IMR-90 (cell line): ENCODE results near the gene GSDMA. TPM values are rescaled to one million over a fixed set of nuclear protein-coding genes. Genes with fewer than 3 reads are reported as not detected.

Experiments
- ATAC-seq: fragments of 200-7000 bp; cut with Tn5 transposase; 2 replicates; pipeline ENCODE4 v1.9.1; 2020; ENCODE audit warnings: low read depth, mild to moderate bottlenecking, moderate library complexity
- BruUV-seq: library from RNA; stranded (reverse); fragments of 400-500 nt; replicated peaks from 2 replicates; lab custom pipeline; 2021; lab: Mats Ljungman, UMichigan
- CTCF ChIA-PET: fragments of 300-600 bp; formaldehyde crosslinking; extraction: SDS; loops from one replicate; lab custom pipeline; 2021; ENCODE audit warnings: antibody characterized with exemption; lab: Yijun Ruan, JAX
- POLR2A ChIA-PET: fragments of 300-600 bp; sonication (Branson Sonifier 250); formaldehyde crosslinking; loops from one replicate; lab custom pipeline; 2022; ENCODE audit warnings: antibody characterized with exemption; ENCODE audit not compliant: unreplicated experiment; lab: Charles Lee
- DNase-seq: peaks from one replicate; pipeline ENCODE4 v3.0.0; 2013
- H2AFZ ChIP-seq: replicated peaks from 2 replicates; pipeline ENCODE3; 2013; ENCODE audit warnings: low read length, mild to moderate bottlenecking; ENCODE audit not compliant: poor library complexity
- H2AK5ac ChIP-seq: 2 replicates; pipeline ENCODE4 v1.6.1; 2013; ENCODE audit warnings: low read depth, low read length, inconsistent platforms
- H2AK9ac ChIP-seq: replicated peaks from 2 replicates; pipeline ENCODE3; 2013; ENCODE audit warnings: mild to moderate bottlenecking, low read depth, low read length, moderate library complexity; ENCODE audit not compliant: poor library complexity
- H2BK120ac ChIP-seq: 2 replicates; pipeline ENCODE4 v1.6.1; 2013; ENCODE audit warnings: low read depth, low read length, inconsistent platforms
- H2BK15ac ChIP-seq: 3 replicates; pipeline ENCODE4 v1.6.1; 2013; ENCODE audit warnings: low read depth, low read length, inconsistent platforms
- H2BK20ac ChIP-seq: 2 replicates; pipeline ENCODE4 v1.6.1; 2013; ENCODE audit warnings: low read depth, mild to moderate bottlenecking, inconsistent platforms, low read length, moderate library complexity
- H2BK5ac ChIP-seq: 2 replicates; pipeline ENCODE4 v1.6.1; 2013; ENCODE audit warnings: mild to moderate bottlenecking, low read depth, low read length, inconsistent platforms; ENCODE audit not compliant: poor library complexity, severe bottlenecking
- H3K14ac ChIP-seq: replicated peaks from 2 replicates; pipeline ENCODE4 v1.6.1; 2013; ENCODE audit warnings: low read depth, low read length, inconsistent platforms
- H3K18ac ChIP-seq: 2 replicates; pipeline ENCODE4 v1.6.1; 2013; ENCODE audit warnings: low read depth, low read length, control low read depth
- H3K23ac ChIP-seq: 2 replicates; pipeline ENCODE4 v1.6.1; 2013; ENCODE audit warnings: low read depth, low read length, inconsistent platforms
- H3K27ac ChIP-seq: 2 replicates; pipeline ENCODE4 v1.5.1; 2013; ENCODE audit warnings: mild to moderate bottlenecking, control low read depth, low read length; ENCODE audit not compliant: insufficient read depth
- H3K27me3 ChIP-seq: 2 replicates; pipeline ENCODE4 v1.6.1; 2013; ENCODE audit warnings: low read length; ENCODE audit not compliant: control insufficient read depth, insufficient read depth
- H3K36me3 ChIP-seq: 2 replicates; pipeline ENCODE4 v1.6.1; 2013; ENCODE audit warnings: low read length, mixed read lengths; ENCODE audit not compliant: control insufficient read depth, insufficient read depth
- H3K4ac ChIP-seq: 2 replicates; pipeline ENCODE4 v1.6.1; 2013; ENCODE audit warnings: low read depth, low read length, inconsistent platforms
- H3K4me1 ChIP-seq: 2 replicates; pipeline ENCODE4 v1.6.1; 2013; ENCODE audit warnings: low read length, mixed read lengths; ENCODE audit not compliant: control insufficient read depth, insufficient read depth
- H3K4me2 ChIP-seq: 2 replicates; pipeline ENCODE4 v1.6.1; 2013; ENCODE audit warnings: low read depth, mild to moderate bottlenecking, control low read depth, low read length, moderate library complexity
- H3K4me3 ChIP-seq: 2 replicates; pipeline ENCODE4 v1.5.1; 2013; ENCODE audit warnings: low read depth, mild to moderate bottlenecking, control low read depth, low read length, moderate library complexity; ENCODE audit not compliant: insufficient read depth
- H3K56ac ChIP-seq: 2 replicates; pipeline ENCODE4 v1.6.1; 2013; ENCODE audit warnings: low read length, inconsistent platforms; ENCODE audit not compliant: insufficient read depth; ENCODE audit errors: extremely low read depth
- H3K79me1 ChIP-seq, 2 experiments: 2 replicates each; pipeline ENCODE4 v1.6.1; 2013; ENCODE audit warnings: low read length in 2 of 2, inconsistent platforms in 1 of 2, low read depth in 1 of 2
- H3K9ac ChIP-seq: 2 replicates; pipeline ENCODE4 v1.6.1; 2013; ENCODE audit warnings: low read depth, low read length, control low read depth
- H3K9me1 ChIP-seq: 2 replicates; pipeline ENCODE4 v1.6.1; 2013; ENCODE audit warnings: low read length, inconsistent platforms; ENCODE audit not compliant: insufficient read depth
- H3K9me3 ChIP-seq: 2 replicates; pipeline ENCODE4 v1.6.1; 2013; ENCODE audit warnings: low read length; ENCODE audit not compliant: control insufficient read depth, insufficient read depth
- H4K20me1 ChIP-seq: 2 replicates; pipeline ENCODE4 v1.6.1; 2013; ENCODE audit warnings: low read length, inconsistent platforms; ENCODE audit not compliant: insufficient read depth
- H4K5ac ChIP-seq: 2 replicates; pipeline ENCODE4 v1.6.1; 2013; ENCODE audit warnings: mild to moderate bottlenecking, low read depth, low read length, control low read depth
- H4K8ac ChIP-seq, 2 experiments: 2 replicates each; pipeline ENCODE4 v1.6.1; 2013; ENCODE audit warnings: low read depth in 2 of 2, low read length in 2 of 2, control low read depth in 1 of 2, inconsistent platforms in 1 of 2
- H4K91ac ChIP-seq: 2 replicates; pipeline ENCODE4 v1.6.1; 2013; ENCODE audit warnings: low read depth, low read length, inconsistent platforms; ENCODE audit not compliant: insufficient read depth
- BHLHE40 ChIP-seq: fragments of 150-350 bp; IDR thresholded peaks from 2 replicates; pipeline ENCODE4 v1.6.1; 2016; ENCODE audit warnings: mild to moderate bottlenecking, low read depth, low read length
- CEBPB ChIP-seq: IDR thresholded peaks from 2 replicates; pipeline ENCODE4 v1.6.1; 2012; ENCODE audit warnings: low read depth, low read length, improper control_type of control experiment
- CHD1 ChIP-seq: IDR thresholded peaks from 2 replicates; pipeline ENCODE4 v1.6.1; 2012; ENCODE audit warnings: low read depth, low read length, improper control_type of control experiment
- FOS ChIP-seq: fragments of 150-350 bp; IDR thresholded peaks from 2 replicates; pipeline ENCODE4 v1.6.1; 2016; ENCODE audit warnings: low read depth, low read length
- MAFK ChIP-seq: IDR thresholded peaks from 2 replicates; pipeline ENCODE4 v1.6.1; 2012; ENCODE audit warnings: low read depth, low read length, improper control_type of control experiment
- MAZ ChIP-seq: IDR thresholded peaks from 2 replicates; pipeline ENCODE4 v1.6.1; 2012; ENCODE audit warnings: low read depth, mild to moderate bottlenecking, low read length, improper control_type of control experiment, moderate library complexity, borderline replicate concordance
- NFE2L2 ChIP-seq: fragments of 150-350 bp; IDR thresholded peaks from 2 replicates; pipeline ENCODE4 v1.6.1; 2016; ENCODE audit warnings: low read depth, mild to moderate bottlenecking, low read length
- POLR2A ChIP-seq: IDR thresholded peaks from 2 replicates; pipeline ENCODE4 v1.6.1; 2012; ENCODE audit warnings: mild to moderate bottlenecking, low read depth, low read length
- RAD21 ChIP-seq: IDR thresholded peaks from 2 replicates; pipeline ENCODE4 v1.6.1; 2012; ENCODE audit warnings: low read length, improper control_type of control experiment
- RCOR1 ChIP-seq: IDR thresholded peaks from 2 replicates; pipeline ENCODE4 v1.6.1; 2012; ENCODE audit warnings: mild to moderate bottlenecking, low read length, improper control_type of control experiment; ENCODE audit not compliant: insufficient replicate concordance
- RFX5 ChIP-seq: IDR thresholded peaks from 2 replicates; pipeline ENCODE4 v1.8.0; 2012; ENCODE audit warnings: low read depth, mild to moderate bottlenecking, low read length, moderate library complexity
- SMC3 ChIP-seq: fragments of 150-350 bp; IDR thresholded peaks from 2 replicates; pipeline ENCODE4 v1.6.1; 2016; ENCODE audit warnings: low read depth, mild to moderate bottlenecking, antibody characterized with exemption, low read length, moderate library complexity
- WGBS, 2 experiments: methylation state at CpG; one replicate each; pipeline versions ENCODE4 v1.1.5 to v1.1.7; 2013; ENCODE audit warnings: missing lambda C conversion rate in 2 of 2; ENCODE audit not compliant: insufficient read length in 1 of 2; ENCODE audit errors: extremely low coverage in 2 of 2; 5-methylcytosine and 5-hydroxymethylcytosine counted together
- dilution Hi-C: fragments of 300-500 bp; cut with HindIII; formaldehyde crosslinking; loops from one replicate; pipeline ENCODE4 v1.14.3; 2018; ENCODE audit warnings: low sequenced_read_pairs; ENCODE audit not compliant: unreplicated experiment
- in situ Hi-C: fragments of 300-500 bp; cut with MboI; formaldehyde crosslinking; loops from 3 replicates; pipeline ENCODE4 v1.14.3; 2019; ENCODE audit warnings: low sequenced_read_pairs, inconsistent platforms, mixed read lengths
- intact Hi-C: fragments of 100-400 bp; cut with micrococcal nuclease; formaldehyde crosslinking; loops from 2 replicates; pipeline ENCODE4 v1.10.0; 2022
- polyA plus RNA-seq, 3 experiments: library from polyadenylated mRNA; depleted of rRNA; stranded (reverse); fragments of >200 nt; gene quantifications; 2 replicates each; pipeline ENCODE4 v1.2.3, GENCODE V29; 2012; ENCODE audit warnings: low replicate concordance in 1 of 3
- total RNA-seq: library from RNA; depleted of rRNA; stranded (reverse); fragments of >200 nt; gene quantifications from 2 replicates; pipeline ENCODE4 v1.2.3, GENCODE V29; 2012
- TF ChIP-seq, protein P1 (sequence below): fragments of 150-350 bp; IDR thresholded peaks from 2 replicates; pipeline ENCODE4 v1.6.1; 2016; ENCODE audit warnings: low read depth, mild to moderate bottlenecking, low read length, moderate library complexity, borderline replicate concordance
- TF ChIP-seq, protein P2 (sequence below): conservative IDR thresholded peaks from 2 replicates; pipeline ENCODE4 v1.5.1; 2012; ENCODE audit warnings: mild to moderate bottlenecking, low read depth, low read length, improper control_type of control experiment
- TF ChIP-seq, protein P3 (sequence below): fragments of 150-350 bp; IDR thresholded peaks from 2 replicates; pipeline ENCODE4 v1.6.1; 2017; ENCODE audit warnings: mild to moderate bottlenecking, antibody characterized with exemption, low read length, low read depth

GSDMA gene
- total and polyA plus RNA-seq, 2 of the 4 experiments (the other 2 are of a cell fraction) = not detected

DNA sequence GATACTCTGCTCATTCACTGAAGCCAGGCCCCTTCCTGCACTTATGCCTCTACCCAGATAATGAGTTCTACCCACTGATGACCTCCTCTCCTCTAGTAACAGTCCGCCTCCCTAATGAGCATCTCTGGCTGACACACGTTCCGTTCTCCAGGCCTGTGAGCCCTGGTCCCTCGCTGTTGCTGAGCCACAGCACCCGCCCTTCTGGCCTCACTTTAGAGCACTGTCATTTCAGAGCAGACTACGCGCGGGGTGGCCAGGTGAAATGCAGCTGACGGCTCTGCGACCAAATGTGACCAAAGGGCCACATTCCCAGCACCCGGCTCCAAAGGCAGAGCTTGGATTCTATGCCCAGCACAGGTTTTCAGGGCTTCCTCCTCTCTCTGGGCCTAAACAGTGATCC, 31.6 kb downstream of the GSDMA start:
- Histone ChIP-seq H3K27me3 (no peaks in the 10 kb centered on the region), H2BK15ac (no peak overlapping the region), H3K14ac (no peak overlapping the region), H4K20me1 (peaks cover 6% of the 10 kb centered on the region; the same call in 1 of the 2 replicates), H4K91ac (no peak overlapping the region), H3K23ac (no peak overlapping the region), H2BK20ac (no peak overlapping the region), H3K9me1 (no peaks in the 10 kb centered on the region), H3K27ac (no peak overlapping the region), H2BK120ac (no peak overlapping the region), H4K8ac (no peak overlapping the region), H2BK5ac (no peak overlapping the region), H2AK9ac (no peak overlapping the region), H4K5ac (no peak overlapping the region), H3K9me3 (no peaks in the 10 kb centered on the region), H3K56ac (no peak overlapping the region), H3K4ac (no peak overlapping the region), H3K4me1 (no peaks in the 10 kb centered on the region), H2AFZ (no peak overlapping the region), H3K79me1 (peaks cover 0 to 12% of the 10 kb centered on the region in 2 experiments; a peak in 3 of 4 replicates), H2AK5ac (no peak overlapping the region), H3K36me3 (peaks cover 81% of the 10 kb centered on the region), H3K4me3 (no peak overlapping the region), H3K18ac (no peak overlapping the region), H3K4me2 (no peak overlapping the region), H3K9ac (no peak overlapping the region)
- dilution Hi-C loops = no loop called here
- ChIA-PET CTCF (interaction anchor here (0.6 kb wide), 1 partner anchor 701 kb away, joined by 3 read pairs; no protein-coding TSS in a partner anchor), POLR2A (no interaction called here)
- DNase-seq (no peak), ATAC-seq (no peak)
- TF ChIP-seq, protein P1, sequence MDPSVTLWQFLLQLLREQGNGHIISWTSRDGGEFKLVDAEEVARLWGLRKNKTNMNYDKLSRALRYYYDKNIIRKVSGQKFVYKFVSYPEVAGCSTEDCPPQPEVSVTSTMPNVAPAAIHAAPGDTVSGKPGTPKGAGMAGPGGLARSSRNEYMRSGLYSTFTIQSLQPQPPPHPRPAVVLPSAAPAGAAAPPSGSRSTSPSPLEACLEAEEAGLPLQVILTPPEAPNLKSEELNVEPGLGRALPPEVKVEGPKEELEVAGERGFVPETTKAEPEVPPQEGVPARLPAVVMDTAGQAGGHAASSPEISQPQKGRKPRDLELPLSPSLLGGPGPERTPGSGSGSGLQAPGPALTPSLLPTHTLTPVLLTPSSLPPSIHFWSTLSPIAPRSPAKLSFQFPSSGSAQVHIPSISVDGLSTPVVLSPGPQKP = no peak
- TF ChIP-seq, protein P2, sequence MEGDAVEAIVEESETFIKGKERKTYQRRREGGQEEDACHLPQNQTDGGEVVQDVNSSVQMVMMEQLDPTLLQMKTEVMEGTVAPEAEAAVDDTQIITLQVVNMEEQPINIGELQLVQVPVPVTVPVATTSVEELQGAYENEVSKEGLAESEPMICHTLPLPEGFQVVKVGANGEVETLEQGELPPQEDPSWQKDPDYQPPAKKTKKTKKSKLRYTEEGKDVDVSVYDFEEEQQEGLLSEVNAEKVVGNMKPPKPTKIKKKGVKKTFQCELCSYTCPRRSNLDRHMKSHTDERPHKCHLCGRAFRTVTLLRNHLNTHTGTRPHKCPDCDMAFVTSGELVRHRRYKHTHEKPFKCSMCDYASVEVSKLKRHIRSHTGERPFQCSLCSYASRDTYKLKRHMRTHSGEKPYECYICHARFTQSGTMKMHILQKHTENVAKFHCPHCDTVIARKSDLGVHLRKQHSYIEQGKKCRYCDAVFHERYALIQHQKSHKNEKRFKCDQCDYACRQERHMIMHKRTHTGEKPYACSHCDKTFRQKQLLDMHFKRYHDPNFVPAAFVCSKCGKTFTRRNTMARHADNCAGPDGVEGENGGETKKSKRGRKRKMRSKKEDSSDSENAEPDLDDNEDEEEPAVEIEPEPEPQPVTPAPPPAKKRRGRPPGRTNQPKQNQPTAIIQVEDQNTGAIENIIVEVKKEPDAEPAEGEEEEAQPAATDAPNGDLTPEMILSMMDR = no peak
- TF ChIP-seq RAD21 (no peak), SMC3 (no peak), POLR2A (no peak), RFX5 (no peak), BHLHE40 (no peak), NFE2L2 (no peak), FOS (no peak), CEBPB (no peak), MAFK (no peak), MAZ (no peak), CHD1 (no peak), RCOR1 (no peak)
- TF ChIP-seq, protein P3, sequence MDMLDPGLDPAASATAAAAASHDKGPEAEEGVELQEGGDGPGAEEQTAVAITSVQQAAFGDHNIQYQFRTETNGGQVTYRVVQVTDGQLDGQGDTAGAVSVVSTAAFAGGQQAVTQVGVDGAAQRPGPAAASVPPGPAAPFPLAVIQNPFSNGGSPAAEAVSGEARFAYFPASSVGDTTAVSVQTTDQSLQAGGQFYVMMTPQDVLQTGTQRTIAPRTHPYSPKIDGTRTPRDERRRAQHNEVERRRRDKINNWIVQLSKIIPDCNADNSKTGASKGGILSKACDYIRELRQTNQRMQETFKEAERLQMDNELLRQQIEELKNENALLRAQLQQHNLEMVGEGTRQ = no peak
- BruUV-seq = no TSS peak
- 100% methylated on average over 8 of the region's 11 CpGs; no CpG with 5 or more reads in 1 of the 2 experiments for WGBS, 2 experiments
- in situ Hi-C loops = no loop called here
- intact Hi-C loops = no loop called here
